HuH-7 (cell line): ENCODE results near the gene DELE1.
"Not testable (repeated sequence)": the region's sequence is repeated elsewhere in the genome, so short reads cannot be mapped to it uniquely, and the experiment has no call there.

Experiments used
- DNase-seq: peaks from one replicate; pipeline ENCODE4 v3.0.0; 2011; ENCODE audit warnings: low spot score

DELE1 gene

GRCh38 chr5:141883892-141884318 is 39.8 kb upstream of the DELE1 start:
- no peak for DNase-seq

- DNase-seq: no peak
Observed at GRCh38 chr5:141889282-141889871, 34.3 kb upstream of the DELE1 start.

- not testable (repeated sequence) for DNase-seq
Observed at GRCh38 chr5:141890429-141890828, 33.2 kb upstream of the DELE1 start.

GRCh38 chr5:141897425-141897824 is 26.2 kb upstream of the DELE1 start:
- DNase-seq: no peak

- DNase-seq: no peak
Observed at GRCh38 chr5:141898448-141899049, 25.1 kb upstream of the DELE1 start.

GRCh38 chr5:141902015-141902814 is 21.5 kb upstream of the DELE1 start:
- DNase-seq: no peak

GRCh38 chr5:141903261-141903660 is 20.4 kb upstream of the DELE1 start:
- no peak for DNase-seq

GRCh38 chr5:141904551-141904950 is 19.1 kb upstream of the DELE1 start:
- no peak for DNase-seq

GRCh38 chr5:141906517-141906916 is 17.2 kb upstream of the DELE1 start:
- DNase-seq: no peak

- no peak for DNase-seq
Observed at GRCh38 chr5:141906972-141907371, 16.7 kb upstream of the DELE1 start.

- DNase-seq: no peak
Observed at GRCh38 chr5:141908796-141909195, 14.9 kb upstream of the DELE1 start.

- no peak for DNase-seq
Observed at GRCh38 chr5:141909212-141909611, 14.5 kb upstream of the DELE1 start.

GRCh38 chr5:141910271-141910673 is 13.4 kb upstream of the DELE1 start:
- no peak for DNase-seq

- no peak for DNase-seq
Observed at GRCh38 chr5:141913560-141914198, 10.0 kb upstream of the DELE1 start.

GRCh38 chr5:141914199-141914743 is 9.4 kb upstream of the DELE1 start:
- peak; percentile 60 for DNase-seq

- no peak for DNase-seq
Observed at GRCh38 chr5:141914797-141915196, 8.9 kb upstream of the DELE1 start.

GRCh38 chr5:141915881-141916336 is 7.8 kb upstream of the DELE1 start:
- no peak for DNase-seq

GRCh38 chr5:141916522-141916921 is 7.1 kb upstream of the DELE1 start:
- DNase-seq: no peak

GRCh38 chr5:141917760-141918159 is 5.9 kb upstream of the DELE1 start:
- no peak for DNase-seq

- no peak for DNase-seq
Observed at GRCh38 chr5:141919218-141920119, 4.2 kb upstream of the DELE1 start.

- no peak for DNase-seq
Observed at GRCh38 chr5:141920771-141921170, 2.9 kb upstream of the DELE1 start.
